Small intestine (tissue), 7 donors: ENCODE measurements around the gene PEX19. TPM values are rescaled to one million over a fixed set of nuclear protein-coding genes. Genes with fewer than 3 reads are reported as not detected.
"Not testable (repeated sequence)": the region's sequence is repeated elsewhere in the genome, so short reads cannot be mapped to it uniquely, and the experiment has no call there.

Experiments
- DNase-seq, 2 donors: peaks; one replicate each; pipeline versions ENCODE4 v3.0.0 to v3.0.0-alpha.2; 2013
- FAIRE-seq: peaks from 2 replicates; lab custom pipeline; 2012; peaks lifted over from hg19 to GRCh38; lab: Jason Lieb, UNC
- H3K27ac ChIP-seq, 3 donors: one replicate each; pipeline ENCODE4 v1.5.1; 2013; ENCODE audit warnings: low read length in 2 of 3, mild to moderate bottlenecking in 2 of 3, control low read depth in 1 of 3, inconsistent platforms in 1 of 3, low read depth in 1 of 3, moderate library complexity in 1 of 3
- H3K27me3 ChIP-seq, 3 donors: one replicate each; pipeline ENCODE4 v1.6.1; 2013; ENCODE audit warnings: low read length in 3 of 3, inconsistent platforms in 1 of 3; ENCODE audit not compliant: control insufficient read depth in 3 of 3, insufficient read depth in 3 of 3
- H3K36me3 ChIP-seq, 3 donors: one replicate each; pipeline ENCODE4 v1.6.1; 2013; ENCODE audit warnings: low read length in 3 of 3, inconsistent platforms in 1 of 3, low read depth in 1 of 3, mild to moderate bottlenecking in 1 of 3, moderate library complexity in 1 of 3; ENCODE audit not compliant: control insufficient read depth in 3 of 3, insufficient read depth in 2 of 3
- H3K4me1 ChIP-seq, 3 donors: one replicate each; pipeline ENCODE4 v1.6.1; 2013; ENCODE audit warnings: low read length in 2 of 3, inconsistent platforms in 1 of 3, low read depth in 1 of 3, mild to moderate bottlenecking in 1 of 3, moderate library complexity in 1 of 3; ENCODE audit not compliant: control insufficient read depth in 3 of 3, insufficient read depth in 2 of 3
- H3K4me3 ChIP-seq, 3 donors: one replicate each; pipeline ENCODE4 v1.5.1; 2013; ENCODE audit warnings: low read length in 3 of 3, control low read depth in 1 of 3, inconsistent platforms in 1 of 3, low read depth in 1 of 3, mild to moderate bottlenecking in 1 of 3, moderate library complexity in 1 of 3
- H3K9me3 ChIP-seq, 2 donors: one replicate each; pipeline ENCODE4 v1.6.1; 2013; ENCODE audit warnings: low read depth in 1 of 2, low read length in 1 of 2; ENCODE audit not compliant: control insufficient read depth in 2 of 2, insufficient read depth in 1 of 2
- WGBS, 3 donors: extraction: QIAGEN DNeasy Blood & Tissue Kit; methylation state at CpG; one replicate each; pipeline ENCODE4 v1.1.7; 2013; 5-methylcytosine and 5-hydroxymethylcytosine counted together
- polyA plus RNA-seq, 4 donors: library from polyadenylated mRNA; stranded (reverse) in 3 of 4; unstranded in 1 of 4; fragments of 200-250 nt in 3 of 4; fragments of 120-200 nt in 1 of 4; gene quantifications; one replicate each; pipeline versions ENCODE4 v1.2.1 to v1.2.3, GENCODE V29; 2013
- donor health status: healthy with polysubstance abuse.
- donor health status: control.
- donor health status: control.
- donor health status: Bipolar disorder and iron deficiency.
- donor health status: healthy.

Gene PEX19
- polyA plus RNA-seq, 4 donors, result 20.8 to 52.3 (median 24.5) TPM

- H3K4me3 ChIP-seq, result no peak overlapping the region
- WGBS, 3 donors, result 42 to 46% (median 43%) methylated on average over 11 of the region's 11 CpGs
- peaks cover 40 to 58% (median 55%) of the 10 kb centered on the region in 3 donors for H3K36me3 ChIP-seq
- peaks cover 0 to 3% (median 0%) of the 10 kb centered on the region in 3 donors for H3K4me1 ChIP-seq
- no peak overlapping the region for H3K27ac ChIP-seq
- H3K27me3 ChIP-seq, result no peaks in the 10 kb centered on the region
- DNase-seq, result peak; percentile 79 to 84
- no peak for FAIRE-seq
- no peaks in the 10 kb centered on the region for H3K9me3 ChIP-seq
Observed at GRCh38 chr1:160291248-160292220, 6.6 kb upstream of the PEX19 start.

GRCh38 chr1:160287769-160288168 is 2.8 kb upstream of the PEX19 start:
- Histone ChIP-seq H3K4me1 (peaks cover 0 to 15% (median 3%) of the 10 kb centered on the region in 3 donors), H3K36me3 (peaks cover 20 to 35% (median 29%) of the 10 kb centered on the region in 3 donors)
- WGBS, 3 donors, result 91 to 95% (median 92%) methylated on average over 12 of the region's 12 CpGs
- not testable (repeated sequence) for H3K27me3 ChIP-seq, H3K9me3 ChIP-seq, H3K27ac ChIP-seq, DNase-seq, H3K4me3 ChIP-seq, FAIRE-seq

- Histone ChIP-seq H3K9me3 (no peaks in the 10 kb centered on the region), H3K27ac (no peak overlapping the region), H3K27me3 (no peaks in the 10 kb centered on the region), H3K4me3 (no peak overlapping the region), H3K36me3 (peaks cover 11 to 36% (median 18%) of the 10 kb centered on the region in 3 donors), H3K4me1 (peaks cover 0 to 14% (median 3%) of the 10 kb centered on the region in 3 donors)
- no peak for DNase-seq
- 87 to 88% (median 87%) methylated on average over 23 of the region's 23 CpGs for WGBS, 3 donors
- FAIRE-seq, result no peak
Observed at GRCh38 chr1:160285506-160285905, 573 bp upstream of the PEX19 start.

- Histone ChIP-seq H3K9me3 (no peaks in the 10 kb centered on the region), H3K4me1 (peaks cover 0 to 11% (median 3%) of the 10 kb centered on the region in 3 donors), H3K27me3 (no peaks in the 10 kb centered on the region), H3K27ac (peak overlapping the region; percentile 42 to 92 (median 84)), H3K36me3 (peaks cover 12 to 35% (median 15%) of the 10 kb centered on the region in 3 donors), H3K4me3 (peak overlapping the region; percentile 68 to 96 (median 94))
- DNase-seq (peak; percentile 57 to 58), FAIRE-seq (no peak)
- 1 to 2% (median 2%) methylated on average over 15 of the region's 15 CpGs for WGBS, 3 donors
Observed at GRCh38 chr1:160284220-160284781, 632 bp downstream of the PEX19 start.

GRCh38 chr1:160282807-160283206 is 2.1 kb downstream of the PEX19 start:
- WGBS, 3 donors, result 92 to 96% (median 93%) methylated on average over 7 of the region's 7 CpGs
- Histone ChIP-seq H3K36me3 (peaks cover 16 to 43% (median 20%) of the 10 kb centered on the region in 3 donors), H3K9me3 (no peaks in the 10 kb centered on the region), H3K4me3 (no peak overlapping the region), H3K27ac (no peak overlapping the region), H3K27me3 (no peaks in the 10 kb centered on the region), H3K4me1 (peaks cover 0 to 11% (median 3%) of the 10 kb centered on the region in 3 donors)
- FAIRE-seq (no peak), DNase-seq (no peak)

- H3K27ac ChIP-seq, result no peak overlapping the region
- no peak overlapping the region for H3K4me3 ChIP-seq
- H3K36me3 ChIP-seq, result peaks cover 16 to 42% (median 24%) of the 10 kb centered on the region in 3 donors
- no peaks in the 10 kb centered on the region for H3K27me3 ChIP-seq
- no peak for DNase-seq
- 90 to 91% (median 91%) methylated on average over 4 of the region's 4 CpGs for WGBS, 3 donors
- no peaks in the 10 kb centered on the region for H3K9me3 ChIP-seq
- no peaks in the 10 kb centered on the region for H3K4me1 ChIP-seq
- FAIRE-seq, result no peak
Observed at GRCh38 chr1:160277987-160278386, 6.9 kb downstream of the PEX19 start.

DNA sequence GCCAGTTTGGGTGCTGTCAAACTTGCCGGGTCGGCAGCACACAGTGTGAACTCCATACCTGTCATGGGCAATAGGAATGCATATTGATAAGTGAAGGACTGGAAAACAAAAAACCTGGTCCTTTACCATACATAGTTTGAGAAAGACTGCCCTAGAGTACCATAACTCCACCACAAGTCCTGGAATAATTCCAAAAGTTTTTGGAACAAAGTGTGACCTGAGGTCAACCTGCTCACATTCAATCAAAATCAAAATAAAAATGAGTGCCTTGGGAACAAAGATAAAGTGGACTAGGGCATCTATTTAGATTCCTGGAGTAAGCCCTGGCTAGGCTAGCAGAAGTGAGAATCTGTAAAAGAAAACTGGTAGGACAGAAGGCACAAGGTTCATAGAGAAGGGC is 7.6 kb downstream of the PEX19 start:
- WGBS, 3 donors, result 92 to 96% (median 93%) methylated on average over 2 of the region's 2 CpGs
- H3K27ac ChIP-seq, result no peak overlapping the region
- no peaks in the 10 kb centered on the region for H3K27me3 ChIP-seq
- DNase-seq, result no peak
- no peaks in the 10 kb centered on the region for H3K9me3 ChIP-seq
- FAIRE-seq, result no peak
- no peaks in the 10 kb centered on the region for H3K4me1 ChIP-seq
- peaks cover 16 to 39% (median 24%) of the 10 kb centered on the region in 3 donors for H3K36me3 ChIP-seq
- no peak overlapping the region for H3K4me3 ChIP-seq

DNA sequence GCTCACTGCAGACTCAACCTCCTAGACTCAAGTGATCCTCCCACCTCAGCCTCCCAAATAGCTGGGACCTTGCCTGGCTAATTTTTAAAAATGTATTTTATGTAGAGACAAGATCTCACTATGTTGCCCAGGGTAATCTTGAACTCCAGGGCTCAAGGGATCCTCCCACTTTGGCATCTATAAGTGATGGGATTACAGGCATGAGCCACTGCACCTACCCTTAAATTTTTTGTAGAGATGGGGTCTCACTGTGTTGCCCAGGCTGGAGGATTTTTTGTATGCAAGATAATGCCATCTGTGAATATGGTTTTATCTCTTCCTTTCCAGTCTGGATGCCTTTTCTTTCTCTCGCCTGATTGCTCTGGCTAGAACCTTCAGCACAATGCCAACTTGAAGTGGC is 13.9 kb downstream of the PEX19 start:
- WGBS, 3 donors, result 91 to 93% (median 93%) methylated on average over 1 of the region's 1 CpG
- FAIRE-seq, result no peak

More for the DNA sequence above, 13.9 kb downstream of the PEX19 start:
- Histone ChIP-seq H3K27me3 (no peaks in the 10 kb centered on the region), H3K36me3 (no peaks in the 10 kb centered on the region), H3K27ac (no peak overlapping the region), H3K4me3 (no peak overlapping the region), H3K4me1 (no peaks in the 10 kb centered on the region), H3K9me3 (no peaks in the 10 kb centered on the region)
- DNase-seq, result no peak
